ENCODE data around the gene VWA3B. TPM values are rescaled to one million over a fixed set of nuclear protein-coding genes. Genes with fewer than 3 reads are reported as not detected.

VWA3B gene
- polyA plus RNA-seq, 3 donors: not detected

DNA sequence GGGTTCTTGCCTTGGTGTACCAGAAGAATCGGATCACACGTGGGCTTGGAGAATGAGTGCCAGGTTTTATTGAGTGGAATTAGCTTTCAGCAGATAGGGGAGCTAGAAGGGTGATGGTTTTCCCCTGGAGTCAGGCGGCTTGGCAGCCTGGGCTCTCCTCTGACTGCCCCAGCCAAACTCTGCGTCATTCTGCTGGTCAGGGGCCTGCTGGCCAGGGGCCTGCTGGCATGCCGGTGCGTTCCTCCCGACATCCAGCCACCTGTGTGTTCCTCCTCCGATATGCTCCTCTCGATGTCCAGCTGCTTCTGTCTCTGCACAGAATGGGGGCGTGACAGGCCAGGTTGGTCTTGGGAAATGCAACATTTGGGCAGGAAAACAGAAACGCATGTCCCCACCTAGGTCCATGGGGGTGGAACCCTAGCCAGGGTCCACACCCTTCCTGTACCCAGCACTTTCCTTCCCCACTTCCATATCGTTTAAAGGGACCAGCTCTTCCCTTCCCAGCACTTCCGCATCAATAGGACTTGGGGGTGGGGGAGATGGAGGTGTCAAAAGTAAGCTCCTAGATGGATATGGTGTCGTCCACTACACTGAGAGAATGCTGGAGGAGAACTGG is 85.3 kb downstream of the VWA3B start:
- Histone ChIP-seq H3K27me3 (ENCODE audit: control insufficient read depth in 2 of 2, insufficient read depth in 2 of 2, low read length in 2 of 2) (peaks cover 9 to 14% of the 10 kb centered on the region in 2 donors), H3K27ac (ENCODE audit: low read depth in 1 of 2, low read length in 2 of 2) (peak overlapping the region in 1 of 2 donors; percentile 5), H2AFZ (ENCODE audit: insufficient read depth, low read depth, low read length, poor library complexity, severe bottlenecking) (no peak overlapping the region), H3K4me3 (replicated peaks in 1 of 3; ENCODE audit: low read depth in 2 of 3, low read length in 3 of 3) (no peak overlapping the region), H4K20me1 (ENCODE audit: insufficient read depth, low read length) (no peaks in the 10 kb centered on the region), H3K4me1 (ENCODE audit: control insufficient read depth in 1 of 2, insufficient read depth in 2 of 2, low read length in 2 of 2) (peaks cover 20 to 31% of the 10 kb centered on the region in 2 donors), H3K79me2 (ENCODE audit: insufficient read depth, low read length) (no peaks in the 10 kb centered on the region), H3K36me3 (replicated peaks in 1 of 2; ENCODE audit: control insufficient read depth in 1 of 2, insufficient read depth in 2 of 2, low read length in 2 of 2) (no peaks in the 10 kb centered on the region), H3K4me2 (replicated peaks; ENCODE audit: extremely low read depth, low read length, poor library complexity, severe bottlenecking) (peak overlapping the region; percentile 12), H3K9ac (ENCODE audit: insufficient read depth, low read length, poor library complexity, severe bottlenecking) (no peak overlapping the region), H3K9me3 (replicated peaks in 1 of 2; ENCODE audit: control insufficient read depth in 1 of 2, insufficient read depth in 1 of 2, low read length in 2 of 2) (no peaks in the 10 kb centered on the region)
- no peaks in the 10 kb centered on the region for H3K36me3 Mint-ChIP-seq
- H3K9me3 Mint-ChIP-seq: peaks cover 0 to 5% (median 0%) of the 10 kb centered on the region in 7 donors
- H3K4me3 Mint-ChIP-seq: peak overlapping the region in 1 of 2 donors; percentile 5
- intact Hi-C loops (cut with micrococcal nuclease): no loop called here
- H3K4me1 Mint-ChIP-seq: peaks cover 35% of the 10 kb centered on the region
- 97% methylated on average over 10 of the region's 14 CpGs for WGBS (ENCODE audit: insufficient coverage)
- no peak for TF ChIP-seq CTCF (IDR thresholded peaks at IDR 0.05)
- peak overlapping the region in 2 of 7 donors; percentile 11 to 46 for H3K27ac Mint-ChIP-seq
- no peak for DNase-seq
- H3K27me3 Mint-ChIP-seq (ENCODE audit: low read depth in 3 of 3): peaks cover 17 to 39% (median 21%) of the 10 kb centered on the region in 3 donors

GRCh38 chr2:98172951-98173350 is 86.0 kb downstream of the VWA3B start:
- H3K27me3 ChIP-seq (ENCODE audit: control insufficient read depth in 2 of 2, insufficient read depth in 2 of 2, low read length in 2 of 2): peaks cover 15 to 16% of the 10 kb centered on the region in 2 donors
- no peaks in the 10 kb centered on the region for H4K20me1 ChIP-seq (ENCODE audit: insufficient read depth, low read length)
- H3K4me2 ChIP-seq (replicated peaks; ENCODE audit: extremely low read depth, low read length, poor library complexity, severe bottlenecking): peak overlapping the region; percentile 12
- TF ChIP-seq CTCF (IDR thresholded peaks at IDR 0.05): no peak
- peaks cover 23 to 41% (median 27%) of the 10 kb centered on the region in 3 donors for H3K27me3 Mint-ChIP-seq (ENCODE audit: low read depth in 3 of 3)
- H3K4me3 Mint-ChIP-seq: no peak overlapping the region
- H3K36me3 Mint-ChIP-seq: no peaks in the 10 kb centered on the region
- no peak overlapping the region for H3K4me3 ChIP-seq (replicated peaks in 1 of 3; ENCODE audit: low read depth in 2 of 3, low read length in 3 of 3)
- no peak overlapping the region for H2AFZ ChIP-seq (ENCODE audit: insufficient read depth, low read depth, low read length, poor library complexity, severe bottlenecking)
- no peaks in the 10 kb centered on the region for H3K9me3 ChIP-seq (replicated peaks in 1 of 2; ENCODE audit: control insufficient read depth in 1 of 2, insufficient read depth in 1 of 2, low read length in 2 of 2)
- no peak overlapping the region for H3K9ac ChIP-seq (ENCODE audit: insufficient read depth, low read length, poor library complexity, severe bottlenecking)
- H3K36me3 ChIP-seq (replicated peaks in 1 of 2; ENCODE audit: control insufficient read depth in 1 of 2, insufficient read depth in 2 of 2, low read length in 2 of 2): no peaks in the 10 kb centered on the region
- H3K27ac Mint-ChIP-seq: peak overlapping the region in 3 of 7 donors; percentile 9 to 17 (median 11)
- intact Hi-C loops (cut with micrococcal nuclease): no loop called here
- peaks cover 35% of the 10 kb centered on the region for H3K4me1 Mint-ChIP-seq
- DNase-seq: peak; percentile 25 to 57 (median 44)
- H3K4me1 ChIP-seq (ENCODE audit: control insufficient read depth in 1 of 2, insufficient read depth in 2 of 2, low read length in 2 of 2): peaks cover 20 to 31% of the 10 kb centered on the region in 2 donors
- H3K27ac ChIP-seq (ENCODE audit: low read depth in 1 of 2, low read length in 2 of 2): peak overlapping the region in 1 of 2 donors; percentile 5
- peaks cover 0 to 5% (median 0%) of the 10 kb centered on the region in 7 donors for H3K9me3 Mint-ChIP-seq
- WGBS (ENCODE audit: insufficient coverage): no CpG with 5 or more reads among the region's 2 CpGs
- H3K79me2 ChIP-seq (ENCODE audit: insufficient read depth, low read length): no peaks in the 10 kb centered on the region

Data from CD14-positive monocyte (primary cell).